Head of caudate nucleus (tissue), 42 donors: ENCODE measurements around the gene RAD23A.

ENCODE experiments used
- DNase-seq, 42 donors: peaks; one replicate each; pipeline versions ENCODE4 v3.0.0 to v3.0.0-alpha.2; 2020 to 2021; ENCODE audit warnings: mixed read lengths in 7 of 42
- intact Hi-C: fragments of 100-400 bp; cut with DNase I; formaldehyde crosslinking; loops from one replicate; pipeline ENCODE4 v1.15.0; 2022

Gene RAD23A

GRCh38 chr19:12994701-12995595 lies 49.3 kb downstream of the RAD23A start, which contains the start of gene NFIX:
NFIX (plus strand) TSS chr19:12995475; CDS start chr19:12995838, 363 bp downstream.
- intact Hi-C loops: no loop called here
- DNase-seq: peak in 26 of 42 donors; percentile 35 to 82 (median 62)

- intact Hi-C loops: no loop called here
- peak in 8 of 42 donors; percentile 34 to 72 (median 52) for DNase-seq
These were observed 50.1 kb downstream of the RAD23A start for GRCh38 chr19:12995596-12996405.

- intact Hi-C loops: no loop called here
- DNase-seq: peak in 27 of 42 donors; percentile 20 to 81 (median 65)
These were observed 50.9 kb downstream of the RAD23A start for GRCh38 chr19:12996406-12997094.

- DNase-seq: peak in 2 of 42 donors; percentile 26 to 27
- intact Hi-C loops: no loop called here
These were observed 51.7 kb downstream of the RAD23A start for GRCh38 chr19:12997179-12997966.

GRCh38 chr19:12997967-12998940 lies 52.6 kb downstream of the RAD23A start:
- DNase-seq: peak in 1 of 42 donors; percentile 26
- intact Hi-C loops: no loop called here

GRCh38 chr19:13001166-13001501 lies 55.5 kb downstream of the RAD23A start:
- intact Hi-C loops: no loop called here
- peak in 1 of 42 donors; percentile 37 for DNase-seq

GRCh38 chr19:13001502-13002165 lies 56.0 kb downstream of the RAD23A start:
- DNase-seq: peak; percentile 64 to 92 (median 82)
- intact Hi-C loops: no loop called here

- intact Hi-C loops: no loop called here
- peak; percentile 78 to 97 (median 92) for DNase-seq
These were observed 56.7 kb downstream of the RAD23A start for GRCh38 chr19:13002166-13002898.

- intact Hi-C loops: no loop called here
- DNase-seq: peak in 3 of 42 donors; percentile 33 to 36 (median 34)
These were observed 57.4 kb downstream of the RAD23A start for GRCh38 chr19:13003081-13003480.
